OCI-M2 (cell line): Measurements from ENCODE around the gene SNX6.
"Not testable (repeated sequence)": the region's sequence is repeated elsewhere in the genome, so short reads cannot be mapped to it uniquely, and the experiment has no call there.

Experiments
- DNase-seq: peaks from one replicate; lab custom pipeline; 2025; ENCODE audit not compliant: unreplicated experiment; lab: John Stamatoyannopoulos, UW

SNX6 gene

DNA sequence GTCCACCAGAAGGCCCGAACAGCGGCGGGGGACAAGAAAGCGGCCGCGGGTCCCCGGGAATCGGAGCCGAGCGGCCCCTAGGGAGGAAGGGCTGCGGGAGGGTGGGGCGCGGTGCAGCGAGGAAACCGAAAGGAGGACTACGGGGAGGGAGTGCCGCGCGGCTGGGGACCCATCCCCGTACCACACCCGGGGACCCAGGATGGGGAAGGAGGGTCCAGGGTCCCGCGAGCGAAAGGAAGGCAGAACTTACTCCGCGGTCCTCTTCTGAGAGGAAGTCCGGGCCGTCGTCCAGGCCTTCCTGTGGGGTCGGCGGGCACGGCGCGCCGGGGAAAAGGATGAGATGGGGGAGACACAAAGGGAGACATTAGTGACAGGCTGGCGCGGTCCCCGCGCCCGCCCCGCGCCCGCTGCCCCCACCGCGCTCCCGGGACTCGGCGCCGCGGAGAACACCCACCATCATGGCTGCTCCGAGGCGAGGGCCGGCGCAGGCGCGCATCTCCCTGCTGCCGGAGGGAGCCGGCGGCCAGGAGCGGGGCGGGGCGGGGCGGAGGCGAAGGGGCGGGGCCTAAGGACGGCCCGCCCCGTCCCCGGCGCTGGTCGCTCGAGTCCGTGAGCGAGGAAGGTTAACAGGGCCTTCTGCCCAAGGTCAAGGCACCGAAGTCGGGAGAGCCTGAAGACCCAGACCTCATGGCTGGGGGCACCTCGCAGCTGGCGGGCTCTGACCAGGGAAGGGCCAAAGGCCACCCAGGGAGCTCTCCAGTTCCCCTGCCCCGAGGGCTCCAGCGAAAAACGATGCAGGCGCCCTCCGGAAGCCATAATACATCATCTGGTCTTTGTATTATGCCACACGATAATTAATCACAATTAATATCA, at the start of gene SNX6:
SNX6 (minus strand) TSS at position 492 of the 873 bp plus-strand sequence; CDS start at position 460, 32 bp downstream.
- DNase-seq = no peak

- no peak for DNase-seq
These were observed 48.8 kb upstream of the SNX6 start for GRCh38 chr14:34678735-34679134.

DNA sequence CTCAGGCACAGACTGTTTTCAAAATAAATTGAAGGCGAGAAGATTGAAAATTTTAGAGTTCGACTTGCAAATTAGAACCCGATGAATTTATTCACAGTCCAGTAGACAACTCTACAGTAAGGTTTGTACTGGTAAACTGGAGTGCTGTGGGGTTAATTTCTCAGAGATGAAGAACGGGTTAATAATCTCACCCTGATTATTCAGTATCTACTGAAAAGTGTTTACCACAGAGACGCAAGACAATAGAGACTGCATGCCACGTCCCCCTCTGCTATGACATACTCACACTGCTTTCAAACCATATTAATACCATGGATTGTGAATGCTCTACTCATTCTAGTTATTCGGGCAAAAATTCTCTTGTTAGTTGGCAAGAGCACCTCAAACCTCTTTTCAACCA, 48.4 kb upstream of the SNX6 start:
- DNase-seq = no peak

- no peak for DNase-seq
These were observed 46.7 kb upstream of the SNX6 start for GRCh38 chr14:34676516-34677211.

DNA sequence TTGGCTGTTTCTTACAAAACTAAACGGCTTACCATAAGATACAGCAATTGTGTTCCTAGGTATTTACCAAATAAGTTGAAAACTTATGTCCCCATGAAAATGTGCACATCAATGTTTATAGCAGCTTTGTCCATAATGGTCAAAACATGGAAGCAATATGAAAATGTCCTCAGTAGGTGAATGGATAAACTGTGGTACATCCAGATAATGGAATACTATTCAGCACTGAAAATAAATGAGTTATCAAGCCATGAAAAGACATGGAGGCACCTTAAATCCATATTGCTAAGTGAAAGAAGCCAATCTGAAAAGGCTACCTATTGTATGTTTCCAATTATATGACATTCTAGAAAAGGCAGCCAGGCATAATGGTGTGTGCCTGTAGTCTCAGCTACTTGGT, 43.8 kb upstream of the SNX6 start:
- no peak for DNase-seq

DNA sequence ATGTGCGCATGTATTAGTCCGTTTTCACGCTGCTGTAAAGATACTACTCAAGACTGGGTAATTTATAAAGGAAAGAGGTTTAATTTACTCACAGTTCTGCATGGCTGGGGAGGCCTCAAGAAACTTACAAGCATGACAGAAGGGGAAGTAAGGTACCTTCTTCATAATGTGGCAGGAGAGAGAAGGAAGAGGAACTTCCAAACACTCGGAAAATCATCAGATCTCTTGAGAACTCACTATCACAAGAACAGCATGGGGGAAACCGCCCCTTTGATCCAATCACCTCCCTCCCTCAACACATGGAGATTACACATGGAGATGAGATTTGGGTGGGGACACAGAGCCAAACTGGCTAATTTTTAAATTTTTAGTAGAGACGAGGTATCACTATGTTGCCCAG, 41.8 kb upstream of the SNX6 start:
- no peak for DNase-seq

GRCh38 chr14:34668111-34668510, 38.2 kb upstream of the SNX6 start:
- no peak for DNase-seq

DNA sequence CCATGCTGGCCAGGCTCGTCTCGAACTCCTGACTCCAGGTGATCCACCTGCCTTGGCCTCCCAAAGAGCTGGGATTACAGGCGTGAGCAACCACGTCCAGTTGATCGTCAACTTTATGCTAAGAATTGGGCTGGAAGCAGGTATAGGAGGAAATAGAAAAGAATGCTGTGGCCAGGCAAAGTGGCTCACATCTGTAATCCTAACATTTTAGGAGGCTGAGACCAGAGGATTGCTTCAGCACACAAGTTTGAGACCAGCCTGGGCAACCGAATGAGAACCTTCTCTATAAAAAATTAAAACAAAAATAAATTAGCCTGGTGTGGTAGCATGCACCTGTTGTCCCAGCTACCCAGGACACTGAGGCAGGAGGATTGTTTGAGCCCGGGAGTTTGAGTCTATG, 37.1 kb upstream of the SNX6 start:
- DNase-seq = no peak

GRCh38 chr14:34665785-34666435, 36.0 kb upstream of the SNX6 start:
- DNase-seq = no peak

GRCh38 chr14:34662561-34663088, 32.7 kb upstream of the SNX6 start:
- DNase-seq = no peak

DNA sequence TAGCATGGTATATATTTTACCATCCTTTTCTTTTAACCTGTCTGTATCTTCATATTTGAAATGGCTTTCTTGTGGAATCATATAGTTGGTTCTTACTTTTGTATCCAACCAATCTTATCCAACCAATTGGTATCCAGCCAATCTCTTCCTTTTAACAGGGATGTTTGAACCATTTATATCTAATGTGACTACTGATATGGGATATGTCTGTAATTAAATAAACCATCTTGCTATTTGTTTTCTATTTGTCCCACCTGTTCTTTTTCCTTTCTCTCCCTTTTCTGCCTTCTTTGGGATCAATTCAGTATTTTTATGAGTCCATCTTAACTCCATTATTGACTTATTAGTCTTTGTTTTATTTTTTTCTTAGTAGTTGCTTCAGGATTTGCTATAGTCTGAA, 30.8 kb upstream of the SNX6 start:
- DNase-seq = no peak

DNA sequence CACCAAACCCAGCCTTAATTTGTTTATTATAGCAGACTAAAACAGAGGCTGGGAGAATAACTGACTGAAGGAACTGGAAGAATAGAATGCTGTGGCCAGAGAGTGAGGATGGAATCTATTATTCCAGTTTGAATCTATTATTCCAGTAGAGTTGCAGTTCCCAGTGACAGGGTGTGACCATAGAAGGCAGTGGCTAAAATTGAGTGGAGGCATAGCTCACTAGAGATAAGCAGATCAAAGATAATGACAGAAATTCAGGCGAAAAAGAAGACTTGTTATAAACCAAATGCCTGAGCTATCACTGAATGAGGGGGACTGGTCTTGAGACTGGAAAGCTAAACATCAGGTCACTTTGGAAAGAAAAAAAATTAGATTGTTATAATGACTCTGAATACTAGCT, 26.0 kb upstream of the SNX6 start:
- no peak for DNase-seq

DNA sequence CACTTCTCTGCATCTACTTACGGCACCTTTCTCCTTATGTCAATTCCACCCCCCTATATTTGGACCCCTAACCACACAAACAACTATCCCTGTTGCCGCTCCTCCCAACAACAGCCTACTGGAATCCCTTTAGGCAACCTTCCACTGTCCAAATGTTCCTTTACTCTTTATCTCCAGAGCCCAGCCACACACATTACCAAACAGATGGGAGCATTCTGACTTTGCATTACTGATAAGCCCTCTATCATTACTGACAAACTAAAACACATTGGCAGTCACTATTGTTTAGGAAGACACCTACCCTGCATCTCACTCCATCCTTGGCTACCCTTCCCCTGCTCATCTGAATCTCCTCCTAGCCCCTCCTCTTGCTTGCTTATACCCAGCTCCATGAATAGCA, 23.1 kb upstream of the SNX6 start:
- not testable (repeated sequence) for DNase-seq

GRCh38 chr14:34652348-34652747, 22.4 kb upstream of the SNX6 start:
- not testable (repeated sequence) for DNase-seq

- no peak for DNase-seq
These were observed 21.0 kb upstream of the SNX6 start for GRCh38 chr14:34650786-34651584.

- not testable (repeated sequence) for DNase-seq
These were observed 20.1 kb upstream of the SNX6 start for GRCh38 chr14:34650006-34650405.

- no peak for DNase-seq
These were observed 19.4 kb upstream of the SNX6 start for GRCh38 chr14:34649344-34649743.

- no peak for DNase-seq
These were observed 16.8 kb upstream of the SNX6 start for GRCh38 chr14:34646570-34647255.

GRCh38 chr14:34643361-34643760, 13.4 kb upstream of the SNX6 start:
- DNase-seq = no peak

GRCh38 chr14:34642595-34642994, 12.6 kb upstream of the SNX6 start:
- no peak for DNase-seq
